GM12864 (cell line): ENCODE data around the gene FAM110A.

ENCODE experiments used
- DNase-seq: peaks from one replicate; pipeline ENCODE4 v3.0.0-alpha.2; 2011; ENCODE audit warnings: low read depth
- H3K4me3 ChIP-seq: 2 replicates; pipeline ENCODE4 v1.5.1; 2011; ENCODE audit warnings: mild to moderate bottlenecking, low read depth, low read length, control low read depth
- CTCF ChIP-seq: IDR thresholded peaks from 2 replicates; pipeline ENCODE4 v1.5.1; 2011; ENCODE audit warnings: low read depth, mild to moderate bottlenecking, moderate library complexity, low read length, control low read depth, inconsistent platforms; ENCODE audit errors: missing control alignments

Gene FAM110A

DNA sequence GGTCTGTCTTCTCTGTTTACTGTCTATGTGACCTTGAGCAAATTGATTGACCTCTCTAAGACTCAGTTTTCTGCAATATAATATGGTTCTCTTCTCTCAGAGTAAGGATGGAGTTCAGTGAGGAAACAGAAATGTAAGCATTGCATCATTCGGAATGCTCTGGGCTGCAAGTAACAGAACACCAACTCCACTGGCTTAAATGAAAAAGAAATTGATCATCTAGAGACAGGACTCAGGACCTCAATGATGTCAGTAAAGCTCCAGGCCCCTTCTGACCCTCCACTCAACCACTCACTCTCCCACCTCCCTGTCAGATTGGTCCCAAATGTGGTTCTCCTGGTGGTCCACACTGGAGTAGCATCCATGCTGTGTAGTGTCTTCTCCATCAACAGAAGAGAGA lies 31.9 kb downstream of the FAM110A start:
- DNase-seq = no peak
- H3K4me3 ChIP-seq = no peak overlapping the region
- TF ChIP-seq CTCF = no peak

GRCh38 chr20:868279-868678 lies 34.8 kb downstream of the FAM110A start:
- TF ChIP-seq CTCF = no peak
- no peak for DNase-seq
- no peak overlapping the region for H3K4me3 ChIP-seq

DNA sequence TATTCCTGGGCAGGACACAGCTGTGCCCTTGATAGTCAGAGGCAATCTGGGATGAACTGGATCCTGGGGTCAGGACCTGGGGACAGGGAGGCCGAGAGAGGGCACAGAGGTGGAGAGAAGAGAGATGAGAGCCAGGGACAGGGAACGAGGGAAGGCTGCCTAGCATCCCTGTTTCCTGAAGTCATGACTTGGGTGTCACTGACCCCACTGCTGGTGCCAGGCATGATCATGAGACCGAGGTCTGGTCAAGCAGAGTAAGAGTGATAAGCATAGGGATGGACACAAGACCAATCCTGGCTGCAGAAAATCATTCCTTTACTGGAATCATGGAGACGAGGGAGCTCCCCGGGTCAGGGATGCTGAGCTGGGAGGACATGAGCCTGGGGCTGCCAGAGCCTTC lies 36.1 kb downstream of the FAM110A start:
- no peak for TF ChIP-seq CTCF
- no peak for DNase-seq

GRCh38 chr20:870758-871157 lies 37.2 kb downstream of the FAM110A start:
- DNase-seq = no peak
- H3K4me3 ChIP-seq = no peak overlapping the region
- no peak for TF ChIP-seq CTCF

More for the DNA sequence above, 36.1 kb downstream of the FAM110A start:
- H3K4me3 ChIP-seq = no peak overlapping the region

GRCh38 chr20:871436-871835 lies 37.9 kb downstream of the FAM110A start:
- no peak for DNase-seq
- TF ChIP-seq CTCF = no peak
- H3K4me3 ChIP-seq = no peak overlapping the region

DNA sequence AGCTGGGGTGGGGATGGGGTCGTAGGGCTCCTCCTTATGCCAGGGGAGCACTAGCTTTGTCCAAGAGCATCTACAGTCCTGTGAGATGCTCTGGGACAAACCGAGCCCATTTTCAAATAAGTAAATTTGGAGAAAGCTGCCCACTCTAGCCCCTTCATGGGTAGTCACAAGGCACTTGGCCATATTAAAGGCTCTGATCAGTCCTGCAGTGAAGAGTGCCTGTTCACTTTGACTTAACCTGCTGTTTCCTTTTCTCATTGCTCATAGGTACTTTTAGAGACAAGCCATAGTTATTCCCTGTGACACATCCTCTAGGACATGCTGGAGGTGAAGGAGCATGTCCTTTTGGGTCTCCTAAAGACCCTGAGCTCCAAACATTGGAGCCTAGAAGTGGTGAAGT lies 38.4 kb downstream of the FAM110A start:
- H3K4me3 ChIP-seq = no peak overlapping the region
- TF ChIP-seq CTCF = no peak
- no peak for DNase-seq

GRCh38 chr20:872855-873520 lies 39.5 kb downstream of the FAM110A start:
- DNase-seq = no peak
- no peak overlapping the region for H3K4me3 ChIP-seq
- no peak for TF ChIP-seq CTCF
